ENCODE results near the gene UBE2D1. TPM values are rescaled to one million over a fixed set of nuclear protein-coding genes. Genes with fewer than 3 reads are reported as not detected.
A peak's percentile ranks its signal among the peaks of the same experiment; 100 is the strongest.

Gene UBE2D1
- total RNA-seq, 2 donors from 2014 or later, result 18.0 to 42.8 TPM

DNA sequence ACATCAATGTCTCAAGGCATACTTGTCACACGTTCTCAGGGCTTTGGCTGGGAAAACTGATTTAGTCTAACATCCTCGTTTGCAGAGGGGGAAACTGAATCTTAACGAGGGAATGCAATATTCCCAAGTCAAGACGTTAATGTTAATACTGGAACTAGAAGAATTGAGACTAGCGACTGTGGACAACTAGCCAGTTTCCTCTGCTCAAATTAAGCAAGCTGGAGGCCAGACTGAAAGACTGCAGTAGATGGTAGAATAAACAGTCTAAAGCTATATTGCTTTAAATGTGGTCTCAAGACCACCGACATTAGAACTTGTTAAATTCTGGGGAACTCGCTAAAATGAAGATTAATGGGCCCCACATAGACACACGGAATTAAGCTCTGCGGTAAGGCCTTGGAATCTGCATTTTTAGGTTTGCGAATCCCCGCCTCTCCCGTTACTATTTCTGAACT is 49.8 kb downstream of the UBE2D1 start:
- H3K4me1 ChIP-seq, result peaks cover 0 to 22% of the 10 kb centered on the region in 2 donors
- no peaks in the 10 kb centered on the region for H3K9me3 ChIP-seq
- TF ChIP-seq CTCF (IDR thresholded peaks at IDR 0.05), result no peak
- H3K27me3 ChIP-seq, result no peaks in the 10 kb centered on the region
- H3K27ac ChIP-seq, result peak overlapping the region; percentile 89 to 93
- DNase-seq (ENCODE audit: low spot score), result no peak
- H3K4me3 ChIP-seq, result peak overlapping the region; percentile 77 to 86
- peaks cover 12% of the 10 kb centered on the region for H3K36me3 ChIP-seq

- peaks cover 0 to 22% of the 10 kb centered on the region in 2 donors for H3K4me1 ChIP-seq
- peak within 1 kb of the TSS; percentile 89 to 93 for H3K27ac ChIP-seq
- peak; percentile 28 to 71 for TF ChIP-seq CTCF (IDR thresholded peaks at IDR 0.05)
- H3K27me3 ChIP-seq, result no peaks in the 10 kb centered on the region
- H3K9me3 ChIP-seq, result no peaks in the 10 kb centered on the region
- DNase-seq (ENCODE audit: low spot score), result peak; percentile 97
- H3K36me3 ChIP-seq, result peaks cover 15% of the 10 kb centered on the region
- H3K4me3 ChIP-seq, result peak within 1 kb of the TSS; percentile 77 to 86
Observed at GRCh38 chr10:58384999-58385783, 50.4 kb downstream of the UBE2D1 start, which contains the start of gene TFAM. Gene TFAM, plus strand, starts transcription at chr10:58385410. Its CDS starts 138 bp downstream, at chr10:58385548.

GRCh38 chr10:58385784-58386112 is 50.9 kb downstream of the UBE2D1 start:
- peak overlapping the region; percentile 77 to 86 for H3K4me3 ChIP-seq
- H3K9me3 ChIP-seq, result no peaks in the 10 kb centered on the region
- DNase-seq (ENCODE audit: low spot score), result no peak
- H3K27ac ChIP-seq, result peak overlapping the region; percentile 89 to 93
- H3K4me1 ChIP-seq, result peaks cover 0 to 22% of the 10 kb centered on the region in 2 donors
- TF ChIP-seq CTCF (IDR thresholded peaks at IDR 0.05), result no peak
- H3K27me3 ChIP-seq, result no peaks in the 10 kb centered on the region
- H3K36me3 ChIP-seq, result peaks cover 15% of the 10 kb centered on the region

- Histone ChIP-seq H3K27ac (no peak overlapping the region), H3K4me1 (peaks cover 0 to 19% of the 10 kb centered on the region in 2 donors), H3K4me3 (no peak overlapping the region), H3K27me3 (no peaks in the 10 kb centered on the region), H3K36me3 (peaks cover 30% of the 10 kb centered on the region), H3K9me3 (no peaks in the 10 kb centered on the region)
- no peak for TF ChIP-seq CTCF (IDR thresholded peaks at IDR 0.05)
- no peak for DNase-seq (ENCODE audit: low spot score)
Observed at GRCh38 chr10:58389024-58389423, 54.2 kb downstream of the UBE2D1 start.

- Histone ChIP-seq H3K9me3 (no peaks in the 10 kb centered on the region), H3K4me3 (no peak overlapping the region), H3K27me3 (no peaks in the 10 kb centered on the region), H3K27ac (no peak overlapping the region), H3K36me3 (peaks cover 56% of the 10 kb centered on the region), H3K4me1 (no peaks in the 10 kb centered on the region)
- DNase-seq (ENCODE audit: low spot score), result no peak
- no peak for TF ChIP-seq CTCF (IDR thresholded peaks at IDR 0.05)
Observed at GRCh38 chr10:58393317-58393716, 58.5 kb downstream of the UBE2D1 start.

All from right atrium auricular region (tissue), 2 donors.